Kidney (tissue), 14 donors: ENCODE measurements around the gene PHF21A. TPM values are rescaled to one million over a fixed set of nuclear protein-coding genes. Genes with fewer than 3 reads are reported as not detected.

Experiments used
- DNase-seq, 5 donors: peaks; one replicate each; pipeline ENCODE4 v3.0.0-alpha.2; 2013 to 2020
- FAIRE-seq: peaks from 2 replicates; lab custom pipeline; 2012; peaks lifted over from hg19 to GRCh38; lab: Jason Lieb, UNC
- H3K27ac ChIP-seq, 2 donors: one replicate each; pipeline ENCODE4 v1.7.0; 2013; ENCODE audit warnings: low read depth in 2 of 2, low read length in 2 of 2, inconsistent platforms in 1 of 2
- H3K27me3 ChIP-seq: one replicate; pipeline ENCODE4 v1.7.1; 2013; ENCODE audit warnings: low read length, inconsistent platforms; ENCODE audit not compliant: control insufficient read depth, insufficient read depth
- H3K36me3 ChIP-seq, 3 donors: one replicate each; pipeline versions ENCODE4 v1.7.0 to v1.7.1; 2013; ENCODE audit warnings: low read length in 3 of 3, control low read depth in 1 of 3, inconsistent platforms in 1 of 3; ENCODE audit not compliant: insufficient read depth in 3 of 3, control insufficient read depth in 2 of 3
- H3K4me1 ChIP-seq, 3 donors: one replicate each; pipeline versions ENCODE4 v1.7.0 to v1.7.1; 2013; ENCODE audit warnings: low read length in 3 of 3, inconsistent platforms in 1 of 3, low read depth in 1 of 3; ENCODE audit not compliant: control insufficient read depth in 2 of 3, insufficient read depth in 2 of 3
- H3K4me3 ChIP-seq, 3 donors: one replicate each; pipeline versions ENCODE4 v1.7.0 to v1.8.1; 2013; ENCODE audit warnings: low read length in 3 of 3, control low read depth in 1 of 3, inconsistent platforms in 1 of 3
- H3K9ac ChIP-seq, 3 donors: one replicate each; pipeline versions ENCODE4 v1.7.0 to v1.7.1; 2013; ENCODE audit warnings: low read length in 3 of 3, control low read depth in 1 of 3, inconsistent platforms in 1 of 3
- H3K9me3 ChIP-seq, 3 donors: one replicate each; pipeline versions ENCODE4 v1.7.0 to v1.7.1; 2013; ENCODE audit warnings: low read length in 3 of 3, control low read depth in 1 of 3, inconsistent platforms in 1 of 3; ENCODE audit not compliant: control insufficient read depth in 2 of 3, insufficient read depth in 1 of 3
- CTCF ChIP-seq: IDR thresholded peaks from 3 replicates; pipeline ENCODE4 v1.5.1; 2012; ENCODE audit warnings: mild to moderate bottlenecking, moderate library complexity, borderline replicate concordance; ENCODE audit not compliant: insufficient read depth; ENCODE audit errors: extremely low read depth
- intact Hi-C: fragments of 100-400 bp; cut with DNase I; formaldehyde crosslinking; loops from one replicate; pipeline ENCODE4 v1.11.1; 2022
- polyA plus RNA-seq: library from polyadenylated mRNA; stranded (reverse); fragments of 350-450 nt; fragmentation: Illumina TruSeq; extraction: RNeasy Lipid Tissue Mini Kit (QIAGEN cat#74804); gene quantifications from one replicate; pipeline ENCODE4 v1.2.3, GENCODE V29; 2014; ENCODE audit warnings: low read depth, low replicate concordance; ENCODE audit not compliant: insufficient read depth
- total RNA-seq: library from RNA; stranded (reverse); fragmentation: NEBNext Ultra II Directional; extraction: Animal tissue kit (Norgen Biotek cat#: 25700); gene quantifications from one replicate; pipeline ENCODE4 v1.2.1, GENCODE V29; 2021
- donor health status: control.
- donor health status: control.
- donor health status: control.
- donor health status: control.
- donor health status: control.
- donor health status: DM: yes; HTN: yes; CAD: no.
- donor health status: Normal renal cell carcinoma (clear cell type).

Gene PHF21A
- total and polyA plus RNA-seq, 2 donors from 2014 or later = 9.6 to 48.2 TPM

GRCh38 chr11:46012185-46012584 lies 109.1 kb downstream of the PHF21A start:
- H3K27me3 ChIP-seq = no peaks in the 10 kb centered on the region
- intact Hi-C loops = no loop called here
- no peak overlapping the region for H3K4me3 ChIP-seq
- FAIRE-seq = no peak
- no peak for DNase-seq
- no peaks in the 10 kb centered on the region for H3K36me3 ChIP-seq
- no peaks in the 10 kb centered on the region for H3K4me1 ChIP-seq
- H3K9ac ChIP-seq = no peak overlapping the region
- no peak for TF ChIP-seq CTCF
- no peaks in the 10 kb centered on the region for H3K9me3 ChIP-seq
- H3K27ac ChIP-seq = no peak overlapping the region

GRCh38 chr11:46010100-46010499 lies 111.2 kb downstream of the PHF21A start:
- Histone ChIP-seq H3K27ac (no peak overlapping the region), H3K4me3 (no peak overlapping the region), H3K9me3 (no peaks in the 10 kb centered on the region), H3K9ac (no peak overlapping the region), H3K36me3 (no peaks in the 10 kb centered on the region), H3K27me3 (no peaks in the 10 kb centered on the region), H3K4me1 (no peaks in the 10 kb centered on the region)
- DNase-seq (no peak), FAIRE-seq (no peak)
- intact Hi-C loops = no loop called here
- TF ChIP-seq CTCF = no peak

GRCh38 chr11:46009647-46010046 lies 111.6 kb downstream of the PHF21A start:
- H3K9me3 ChIP-seq = no peaks in the 10 kb centered on the region
- no peak overlapping the region for H3K4me3 ChIP-seq
- H3K4me1 ChIP-seq = no peaks in the 10 kb centered on the region
- H3K27me3 ChIP-seq = no peaks in the 10 kb centered on the region
- no peaks in the 10 kb centered on the region for H3K36me3 ChIP-seq
- FAIRE-seq (no peak), DNase-seq (no peak)
- intact Hi-C loops = no loop called here
- no peak for TF ChIP-seq CTCF
- H3K27ac ChIP-seq = no peak overlapping the region
- H3K9ac ChIP-seq = no peak overlapping the region
